ENCODE measurements around the gene CR1.
"Not testable (repeated sequence)": the region's sequence is repeated elsewhere in the genome, so short reads cannot be mapped to it uniquely, and the experiment has no call there.

Gene CR1

DNA sequence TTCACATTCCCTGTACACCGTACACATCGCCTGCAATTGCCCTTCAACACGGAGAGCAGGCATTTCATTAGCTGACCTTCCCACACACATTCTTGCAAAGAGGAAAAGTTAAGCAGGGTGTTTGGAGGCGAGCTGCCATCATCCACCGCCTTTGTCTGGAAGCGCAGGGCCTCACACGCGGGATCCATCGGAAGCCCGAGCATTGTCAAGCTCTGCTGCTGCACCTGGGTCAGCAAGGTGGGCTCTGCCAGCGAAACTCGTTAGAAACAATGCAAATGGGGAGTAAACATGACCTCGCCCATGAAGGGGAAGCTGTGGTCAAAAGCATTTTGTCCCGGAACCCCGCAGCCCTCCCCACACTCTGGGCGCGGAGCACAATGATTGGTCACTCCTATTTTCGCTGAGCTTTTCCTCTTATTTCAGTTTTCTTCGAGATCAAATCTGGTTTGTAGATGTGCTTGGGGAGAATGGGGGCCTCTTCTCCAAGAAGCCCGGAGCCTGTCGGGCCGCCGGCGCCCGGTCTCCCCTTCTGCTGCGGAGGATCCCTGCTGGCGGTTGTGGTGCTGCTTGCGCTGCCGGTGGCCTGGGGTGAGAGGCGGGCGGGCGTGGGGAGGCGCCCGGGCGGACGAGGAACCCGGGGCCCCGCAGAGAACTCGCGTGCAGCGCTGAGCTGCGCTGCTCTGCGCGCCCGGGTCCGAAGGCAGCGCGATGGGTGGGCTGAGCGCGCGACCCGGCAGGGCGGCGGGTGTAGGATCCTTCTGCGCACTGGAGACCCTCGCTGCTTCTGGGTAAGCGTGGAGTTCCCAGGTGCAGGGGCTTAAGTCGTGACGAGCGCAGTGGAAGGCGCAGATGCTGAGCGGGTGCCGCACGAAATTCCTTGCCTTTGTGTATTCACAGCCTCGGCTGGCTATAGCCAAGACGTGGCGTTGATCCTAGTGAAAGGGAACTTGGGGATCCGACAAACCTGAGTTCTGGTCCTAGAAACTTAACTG lies at the start of gene CR1:
Gene CR1, plus strand, starts transcription at position 357 of the 992 bp plus-strand sequence. Its CDS starts 111 bp downstream, at position 468.
- peak in 1 of 2 donors; percentile 12 for DNase-seq (ENCODE audit: low read depth in 2 of 2)

DNA sequence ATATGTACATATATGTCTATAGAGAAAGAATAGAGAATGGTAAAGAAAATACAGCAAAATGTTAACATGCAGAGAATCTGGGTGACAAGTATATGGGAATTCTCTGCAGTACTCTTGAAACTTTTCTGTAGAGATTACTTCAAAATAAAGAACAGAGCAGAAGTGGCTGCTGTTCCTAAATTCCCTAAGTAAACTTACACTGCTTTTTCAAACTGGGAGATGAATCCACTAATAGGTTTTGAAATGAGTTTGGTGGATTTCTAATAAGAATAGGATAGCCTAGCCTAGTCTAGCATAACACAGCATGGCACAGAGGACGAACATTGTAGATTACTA lies 42.3 kb upstream of the CR1 start:
- no peak for DNase-seq (ENCODE audit: low read depth in 2 of 2)

DNA sequence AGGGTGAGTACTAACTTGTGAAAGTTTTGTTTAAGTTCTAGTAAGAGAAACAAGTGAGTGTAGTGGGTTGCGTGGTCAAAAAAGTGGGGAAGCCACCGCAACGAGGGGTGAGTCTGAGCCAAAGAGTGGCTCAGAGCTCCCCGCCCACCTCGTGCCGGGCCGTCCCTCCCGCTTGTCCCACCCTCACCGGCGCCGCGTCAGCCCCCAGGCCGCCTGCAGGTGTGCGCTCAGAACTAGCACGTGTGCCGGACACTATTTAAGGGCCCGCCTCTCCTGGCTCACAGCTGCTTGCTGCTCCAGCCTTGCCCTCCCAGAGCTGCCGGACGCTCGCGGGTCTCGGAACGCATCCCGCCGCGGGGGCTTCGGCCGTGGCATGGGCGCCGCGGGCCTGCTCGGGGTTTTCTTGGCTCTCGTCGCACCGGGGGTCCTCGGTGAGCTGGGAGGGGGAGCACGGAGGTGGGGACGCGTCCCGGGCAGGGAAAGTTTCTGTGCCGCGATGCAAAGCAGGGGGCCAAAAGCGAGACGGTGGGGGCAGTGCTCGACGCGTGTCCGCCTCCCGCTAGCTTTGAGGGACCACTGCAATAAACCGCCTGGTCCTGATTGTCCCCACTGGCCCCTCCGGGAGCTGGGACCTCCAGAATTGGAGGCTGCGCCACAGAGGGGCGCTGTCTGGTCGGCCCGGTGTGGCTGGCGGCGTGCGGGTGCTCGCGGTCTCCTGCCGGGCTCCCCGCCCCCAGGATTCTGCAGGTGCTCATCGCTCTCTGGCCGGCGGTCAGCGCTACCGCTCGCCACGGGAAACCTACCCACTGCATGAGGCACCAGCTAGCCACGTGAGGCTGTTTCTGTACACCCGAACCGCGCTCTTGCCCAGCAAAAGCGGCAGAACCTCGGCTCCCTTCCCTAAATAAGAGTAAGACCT lies 41.7 kb upstream of the CR1 start, which contains the start of gene CR2:
Gene CR2, plus strand, starts transcription at position 283 of the 919 bp plus-strand sequence. Its CDS starts 91 bp downstream, at position 374.
- DNase-seq (ENCODE audit: low read depth in 2 of 2) = peak; percentile 21 to 45

DNA sequence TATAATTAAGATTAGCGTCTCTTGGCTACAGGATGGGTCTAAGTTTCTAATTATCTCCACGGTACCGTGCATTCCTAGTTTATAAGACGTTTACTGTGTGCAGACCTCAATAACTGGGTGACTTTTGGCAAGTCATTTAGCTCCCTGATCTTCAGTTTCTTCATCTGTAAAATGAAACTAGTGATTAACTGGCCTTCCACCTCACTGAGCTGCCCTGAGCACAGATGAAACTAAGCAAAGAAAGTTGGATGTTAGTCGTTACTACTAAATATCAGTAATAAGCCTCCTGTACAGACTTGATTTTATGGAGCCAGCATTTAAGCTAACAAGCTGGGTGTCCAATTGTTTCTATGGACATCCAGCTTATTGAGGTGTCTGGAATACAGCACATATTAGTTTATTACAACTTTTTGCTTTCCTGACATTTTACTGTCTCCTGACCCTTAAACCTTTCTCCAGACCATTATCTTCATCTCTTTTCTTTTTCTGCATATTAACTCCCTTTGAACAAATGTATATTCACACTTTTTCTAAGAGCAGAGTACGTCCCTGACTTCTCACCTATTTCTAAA lies 40.7 kb upstream of the CR1 start:
- DNase-seq (ENCODE audit: low read depth in 2 of 2) = no peak

DNA sequence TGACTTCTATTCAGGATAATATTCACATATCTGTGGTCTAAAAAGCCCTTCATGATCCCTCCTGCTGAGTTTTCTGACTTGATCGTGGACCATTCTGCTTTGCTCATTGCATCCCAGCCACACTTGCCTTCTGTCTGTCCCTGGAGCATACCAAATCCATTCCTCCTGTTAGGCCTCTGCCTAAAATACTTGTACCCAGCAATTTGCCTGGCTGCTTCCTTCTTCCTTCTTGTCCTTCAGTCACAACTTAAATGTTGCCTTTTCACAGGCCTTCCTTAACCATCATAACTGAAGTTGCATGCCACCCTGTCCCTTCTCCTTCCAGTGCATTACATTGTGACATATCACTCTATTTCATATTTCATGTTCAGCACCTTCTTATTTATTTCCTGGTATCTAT lies 37.5 kb upstream of the CR1 start:
- no peak for DNase-seq (ENCODE audit: low read depth in 2 of 2)

DNA sequence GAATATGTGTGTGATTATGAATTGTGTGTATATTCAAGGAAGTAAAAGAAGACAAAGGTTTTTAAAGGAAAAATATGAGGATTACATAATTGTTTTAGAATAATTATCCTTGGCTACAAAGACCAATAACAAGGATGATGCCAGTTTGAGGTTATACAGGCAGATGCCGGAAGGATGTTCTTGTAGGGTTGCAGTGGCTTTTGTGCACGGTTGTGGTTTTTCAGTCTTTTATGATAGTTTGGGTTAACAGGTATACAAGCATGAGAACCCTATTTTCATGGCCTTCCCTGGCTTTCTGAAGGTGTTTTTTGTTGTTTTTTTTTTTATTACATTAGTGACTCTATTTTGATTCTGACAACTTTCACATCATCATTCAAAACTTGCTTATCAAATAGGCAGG lies 36.9 kb upstream of the CR1 start:
- DNase-seq (ENCODE audit: low read depth in 2 of 2) = no peak

DNA sequence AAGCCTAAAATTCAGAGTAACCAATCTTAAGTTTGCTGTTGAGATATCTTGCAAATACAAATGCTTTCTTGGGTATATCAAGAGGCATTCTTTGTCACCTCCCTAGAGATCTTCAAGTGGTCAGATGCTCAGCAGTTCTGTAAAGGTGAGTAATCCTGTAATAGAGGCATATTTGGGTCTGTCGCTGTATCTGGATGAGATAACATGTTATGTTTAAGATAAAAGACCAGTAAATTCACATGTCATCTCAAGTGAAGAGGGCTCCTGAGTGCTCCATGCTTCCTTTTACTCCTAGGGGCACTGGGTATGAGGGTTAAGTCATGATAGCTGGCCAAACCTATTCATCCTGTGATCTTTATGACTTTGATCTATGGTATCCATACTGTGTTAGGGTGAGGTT lies 34.3 kb upstream of the CR1 start:
- no peak for DNase-seq (ENCODE audit: low read depth in 2 of 2)

DNA sequence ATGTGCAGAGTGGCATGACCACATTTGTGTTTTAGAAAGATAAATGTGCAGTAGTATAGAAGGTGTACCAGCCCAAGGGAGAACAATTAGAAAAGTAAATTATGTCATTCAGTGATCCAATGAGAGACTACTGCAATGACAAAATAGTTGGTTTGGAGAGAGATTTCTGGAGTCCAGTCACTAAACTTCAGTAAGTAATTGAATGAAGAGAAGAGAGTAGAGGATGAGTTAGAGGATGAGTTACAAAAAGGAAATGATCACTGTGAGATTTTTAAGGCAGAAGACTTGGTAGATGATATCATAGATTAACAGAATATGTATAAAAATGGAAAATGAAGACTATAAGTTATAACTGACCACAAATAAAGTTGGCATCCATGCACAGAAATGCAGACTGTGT lies 33.4 kb upstream of the CR1 start:
- DNase-seq (ENCODE audit: low read depth in 2 of 2) = no peak

DNA sequence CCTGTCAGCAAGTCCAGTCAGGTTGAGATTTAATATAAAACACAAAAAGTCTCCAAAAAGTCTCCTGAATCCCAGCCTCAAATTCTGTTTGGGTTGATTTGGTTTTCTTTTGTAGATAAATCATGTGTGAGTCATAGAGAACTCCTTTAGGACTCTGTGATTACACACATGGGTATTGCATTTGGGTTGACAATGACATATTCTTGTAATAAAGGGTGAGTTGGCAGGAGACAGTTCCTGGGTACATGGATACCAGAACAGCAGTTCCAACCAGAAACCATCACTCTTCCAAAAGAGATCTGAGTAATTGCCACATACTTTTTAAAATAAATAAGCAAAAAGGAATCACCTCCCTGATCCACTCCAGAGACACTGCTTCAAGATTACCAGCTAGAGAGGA lies 32.9 kb upstream of the CR1 start:
- DNase-seq (ENCODE audit: low read depth in 2 of 2) = no peak

DNA sequence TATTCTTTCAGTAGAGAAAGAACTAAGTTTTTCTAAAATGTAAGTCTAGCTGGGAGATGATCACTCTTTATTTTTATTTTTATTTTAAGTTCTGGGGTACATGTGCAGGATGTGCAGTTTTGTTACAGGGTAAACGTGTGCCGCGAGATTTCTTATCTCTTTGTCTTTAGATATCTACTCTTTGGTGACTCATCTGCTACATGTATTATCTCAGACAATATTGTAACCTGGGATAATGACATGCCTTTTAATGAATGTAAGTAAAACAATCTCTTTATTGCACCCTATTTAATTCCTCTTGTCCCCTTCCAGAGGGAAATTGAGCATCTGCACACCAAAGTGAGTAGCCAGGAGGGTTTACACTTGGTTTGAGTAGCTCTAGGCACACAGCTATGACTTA lies 32.4 kb upstream of the CR1 start:
- DNase-seq (ENCODE audit: low read depth in 2 of 2) = no peak

DNA sequence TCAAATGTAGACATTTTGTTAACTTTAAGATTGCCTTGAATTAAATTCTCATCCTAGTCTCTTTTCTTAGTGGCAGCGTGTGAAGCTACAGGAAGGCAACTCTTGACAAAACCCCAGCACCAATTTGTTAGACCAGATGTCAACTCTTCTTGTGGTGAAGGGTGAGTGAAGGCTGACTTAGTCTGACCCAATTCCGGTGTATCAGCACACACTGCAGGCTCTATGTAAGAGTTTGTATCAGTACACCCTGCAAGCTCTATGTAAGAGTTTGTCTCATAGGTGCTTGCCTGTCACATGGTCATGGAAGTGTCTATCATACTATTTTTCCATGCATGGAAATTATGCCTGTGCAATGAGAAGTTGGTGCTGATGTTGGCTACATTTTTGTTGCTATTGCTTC lies 25.0 kb upstream of the CR1 start:
- no peak for DNase-seq (ENCODE audit: low read depth in 2 of 2)

DNA sequence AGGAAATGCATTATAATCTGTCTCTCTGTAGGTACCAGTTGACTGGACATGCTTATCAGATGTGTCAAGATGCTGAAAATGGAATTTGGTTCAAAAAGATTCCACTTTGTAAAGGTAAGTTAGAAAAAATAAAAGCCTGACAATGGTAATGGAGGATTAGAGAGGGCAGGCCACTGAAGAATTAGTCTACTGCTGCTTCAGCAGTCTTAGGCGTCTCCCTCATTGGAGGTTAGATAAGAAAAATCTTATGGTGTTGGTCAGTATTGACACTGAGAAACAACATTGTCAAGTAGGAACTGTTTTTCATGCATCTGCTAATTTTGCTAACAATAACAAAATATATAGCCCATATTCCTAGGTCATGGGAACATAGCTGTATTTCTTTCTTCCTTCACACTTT lies 21.7 kb upstream of the CR1 start:
- DNase-seq (ENCODE audit: low read depth in 2 of 2) = no peak

DNA sequence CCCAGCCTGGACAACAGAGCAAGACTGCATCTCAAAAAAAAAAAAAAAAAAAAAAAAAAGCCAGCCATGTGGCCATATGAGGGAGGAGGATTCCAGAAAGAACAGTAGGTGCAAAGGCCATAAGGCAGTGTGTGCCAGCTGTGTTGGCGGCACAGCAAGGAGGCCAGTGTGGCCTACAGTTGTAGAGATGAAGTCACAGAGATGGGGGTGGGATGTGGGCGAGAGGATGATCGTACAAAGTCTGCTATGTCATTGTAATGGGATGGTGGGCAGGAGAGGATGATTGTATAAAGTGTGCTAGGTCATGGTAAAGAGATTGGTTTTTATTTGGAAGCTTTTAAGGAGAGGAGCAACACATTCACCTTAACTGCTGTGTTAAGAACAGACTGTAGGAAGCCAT lies 9.8 kb upstream of the CR1 start:
- no peak for DNase-seq (ENCODE audit: low read depth in 2 of 2)

DNA sequence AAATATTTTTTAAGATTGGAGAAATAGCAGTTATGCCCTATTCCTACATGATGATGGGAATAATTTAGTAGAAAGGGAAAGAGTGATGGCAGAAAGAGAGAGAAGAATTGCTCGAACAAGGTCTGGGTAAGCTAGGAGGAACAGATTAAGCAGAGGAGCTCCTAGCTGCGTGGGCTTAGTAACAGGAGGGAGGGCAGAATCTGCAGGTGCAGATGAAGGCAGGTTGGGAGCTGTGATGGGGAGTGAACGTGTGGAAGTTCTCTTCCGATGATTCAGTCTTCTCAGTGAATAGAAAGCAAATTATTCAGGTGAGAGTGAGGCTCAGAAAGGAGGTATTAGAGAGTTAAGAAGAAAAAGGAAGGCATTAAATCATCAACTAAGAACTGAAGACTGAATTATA lies 8.3 kb upstream of the CR1 start:
- no peak for DNase-seq (ENCODE audit: low read depth in 2 of 2)

DNA sequence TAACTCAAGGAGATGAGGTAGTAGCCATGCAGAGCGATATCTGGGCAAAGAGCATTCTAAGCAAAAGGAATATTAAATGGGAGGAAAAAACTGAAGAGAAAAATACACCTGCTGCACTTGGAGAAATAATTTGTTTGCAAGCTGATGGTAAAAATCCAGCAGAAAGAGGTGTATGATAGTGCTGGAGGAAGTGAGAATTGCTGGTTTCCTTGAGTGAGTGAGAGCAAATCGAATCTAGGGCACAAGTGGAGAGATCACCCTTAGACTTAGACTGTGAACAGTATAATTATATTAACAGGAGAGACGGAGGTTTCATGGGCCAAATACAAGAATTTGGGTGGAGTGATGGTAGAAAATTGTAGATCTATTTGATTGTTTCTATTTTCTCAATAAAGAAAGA lies 2.7 kb upstream of the CR1 start:
- no peak for DNase-seq (ENCODE audit: low read depth in 2 of 2)

DNA sequence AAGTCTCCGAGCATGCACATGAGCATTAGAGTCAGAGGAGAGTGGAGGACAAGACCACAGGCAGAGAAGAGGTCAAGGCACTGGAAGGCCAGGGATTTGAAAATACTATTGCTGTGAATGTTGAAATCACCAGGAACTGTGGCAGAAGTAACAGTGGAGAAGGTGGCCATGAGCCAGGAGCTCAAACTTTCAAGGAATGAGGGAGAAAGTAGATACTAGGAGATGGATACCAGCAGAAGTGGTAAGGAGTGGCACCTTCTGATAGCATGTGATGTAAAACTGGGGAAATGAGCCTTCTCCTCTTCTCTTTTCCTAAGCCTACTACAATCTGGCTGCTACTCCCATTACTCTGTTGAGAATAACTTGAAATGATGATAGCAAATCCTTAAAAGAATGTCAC lies 1.8 kb upstream of the CR1 start:
- no peak for DNase-seq (ENCODE audit: low read depth in 2 of 2)

DNA sequence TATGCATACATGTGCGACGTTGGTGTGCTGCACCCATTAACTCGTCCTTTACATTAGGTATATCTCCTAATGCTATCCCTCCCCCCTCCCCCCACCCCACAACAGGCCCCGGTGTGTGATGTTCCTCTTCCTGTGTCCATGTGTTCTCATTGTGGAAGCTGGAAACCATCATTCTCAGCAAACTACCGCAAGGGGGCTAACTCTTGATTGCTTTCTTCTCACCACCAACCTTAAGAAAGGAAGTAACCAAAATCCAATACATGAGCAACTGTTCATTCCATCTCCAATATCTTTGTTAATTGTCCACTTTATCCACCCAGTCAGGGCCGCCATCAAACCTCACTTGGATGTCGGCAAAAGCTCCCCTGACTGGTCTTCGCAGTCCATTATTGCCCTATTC lies 676 bp upstream of the CR1 start:
- not testable (repeated sequence) for DNase-seq (ENCODE audit: low read depth in 2 of 2)

DNA sequence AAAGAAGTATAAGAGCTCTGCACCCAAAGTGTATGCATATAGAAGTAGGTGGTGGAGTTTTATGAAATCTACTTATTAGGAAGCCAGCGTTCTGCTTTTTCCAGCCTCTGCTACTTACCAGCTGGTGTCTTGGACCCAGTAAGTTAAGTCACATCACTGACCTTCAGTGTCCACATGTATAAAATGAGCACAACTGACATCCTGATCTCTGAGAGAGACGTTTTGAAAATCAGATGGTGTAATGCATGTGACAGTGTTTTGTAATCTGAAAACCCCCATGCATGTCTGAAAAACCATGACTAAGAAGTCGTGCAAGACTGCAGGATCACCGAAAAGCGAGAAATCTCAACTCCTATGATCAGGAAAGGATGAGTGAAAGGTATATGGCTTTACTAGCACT lies 2.0 kb downstream of the CR1 start:
- DNase-seq (ENCODE audit: low read depth in 2 of 2) = no peak

DNA sequence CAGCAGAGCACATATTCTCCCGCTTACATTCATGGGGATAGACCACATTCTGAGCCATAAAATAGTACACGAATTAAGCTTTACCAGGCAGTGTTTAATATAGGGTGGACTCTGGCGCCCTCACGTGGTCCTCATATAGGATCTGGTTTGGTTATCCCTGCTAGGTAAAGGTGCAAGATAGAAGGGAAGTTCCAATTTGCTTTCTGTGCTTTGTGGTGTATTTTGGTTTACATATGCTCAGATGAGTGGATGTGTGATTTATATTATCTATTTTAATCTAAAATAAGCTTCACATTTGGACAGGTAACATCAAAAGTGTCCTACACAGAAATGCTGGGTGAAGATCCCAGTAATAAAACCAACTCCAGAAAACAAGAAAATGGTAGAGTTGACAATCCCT lies 3.6 kb downstream of the CR1 start:
- DNase-seq (ENCODE audit: low read depth in 2 of 2) = peak; percentile 41 to 46

DNA sequence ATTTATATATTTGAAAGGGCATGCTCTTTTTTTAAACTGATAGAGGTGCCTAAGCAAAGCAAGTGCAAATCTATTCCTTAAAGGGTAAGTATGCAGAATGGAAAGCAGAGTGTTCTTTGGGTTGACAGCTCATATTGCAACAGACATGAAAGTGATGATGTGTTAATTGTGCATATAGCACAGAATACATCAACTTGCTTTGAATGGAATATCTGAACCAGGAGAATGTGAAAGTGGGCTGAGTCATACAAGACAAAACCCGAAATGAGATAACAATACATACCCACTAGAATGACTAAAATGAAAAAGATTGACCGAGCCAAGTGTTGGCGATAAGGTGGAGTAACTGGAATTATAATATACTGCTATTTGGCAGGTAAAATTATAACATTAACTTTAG lies 4.3 kb downstream of the CR1 start:
- DNase-seq (ENCODE audit: low read depth in 2 of 2) = no peak

DNA sequence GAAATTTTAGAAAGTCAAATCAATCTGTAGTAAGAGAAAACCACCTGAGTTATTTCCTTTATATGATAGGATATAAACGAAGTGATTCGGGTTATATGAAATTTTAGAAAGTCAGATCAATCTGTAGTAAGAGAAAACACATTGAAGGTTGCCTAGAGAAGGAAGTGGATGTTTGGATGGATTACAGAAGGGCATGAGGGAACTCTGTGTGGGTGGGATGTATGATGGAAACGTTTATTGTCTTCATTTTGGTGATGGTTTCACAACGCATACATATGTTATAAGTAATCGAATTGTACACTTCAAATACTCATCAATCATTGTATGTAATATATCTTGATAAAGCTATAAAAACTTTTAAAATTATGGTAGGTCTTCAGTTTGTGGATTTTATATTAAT lies 5.1 kb downstream of the CR1 start:
- no peak for DNase-seq (ENCODE audit: low read depth in 2 of 2)

DNA sequence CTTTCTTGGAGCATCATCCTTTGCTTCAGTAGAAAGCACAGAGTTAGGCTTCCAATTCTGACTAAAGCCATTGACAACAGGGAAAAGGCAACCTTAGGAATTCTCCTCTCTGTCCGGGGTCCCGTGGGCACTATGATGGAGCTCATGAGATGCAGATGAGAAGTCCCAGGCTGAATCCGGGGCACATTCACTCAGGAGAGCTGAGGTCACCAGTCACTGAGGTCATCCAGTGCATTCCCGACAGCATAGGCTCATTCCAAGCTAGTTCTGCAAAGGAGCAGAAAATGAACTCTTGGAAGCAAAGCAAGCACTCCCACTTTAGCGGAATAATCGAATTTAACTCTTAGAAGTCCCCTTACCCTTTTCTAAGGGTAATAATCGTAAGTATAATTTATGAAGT lies 6.8 kb downstream of the CR1 start:
- no peak for DNase-seq (ENCODE audit: low read depth in 2 of 2)

All from activated CD4-positive, alpha-beta T cell treated with anti-CD3 and anti-CD28 coated beads for 24 hours (primary cell).